CD14-positive monocyte (primary cell): ENCODE measurements around the gene GIMAP1. TPM values are rescaled to one million over a fixed set of nuclear protein-coding genes. Genes with fewer than 3 reads are reported as not detected.

Experiments
- DNase-seq, 3 donors: peaks; one replicate each; pipeline ENCODE4 v3.0.0-alpha.2; 2011 to 2022
- H2AFZ ChIP-seq: 2 replicates; pipeline ENCODE4 v1.6.0; 2012; ENCODE audit warnings: mild to moderate bottlenecking, low read depth, low read length, inconsistent platforms; ENCODE audit not compliant: insufficient read depth, poor library complexity, severe bottlenecking
- H3K27ac ChIP-seq, 2 donors: 1 replicate in 1 of 2; 2 replicates in 1 of 2; pipeline ENCODE4 v1.5.1; 2012 to 2013; ENCODE audit warnings: low read length in 2 of 2, control low read depth in 1 of 2, inconsistent platforms in 1 of 2, low read depth in 1 of 2, mild to moderate bottlenecking in 1 of 2
- H3K27me3 ChIP-seq, 2 donors: one replicate each; pipeline versions ENCODE4 v1.6.0 to v1.6.1; 2011 to 2013; ENCODE audit warnings: low read length in 2 of 2; ENCODE audit not compliant: control insufficient read depth in 2 of 2, insufficient read depth in 2 of 2
- H3K36me3 ChIP-seq, 2 donors: replicated peaks in 1 of 2; 1 replicate in 1 of 2; 2 replicates in 1 of 2; pipeline versions ENCODE4 v1.5.1 to v1.6.1; 2012 to 2013; ENCODE audit warnings: low read length in 2 of 2, control low read depth in 1 of 2, inconsistent platforms in 1 of 2, mild to moderate bottlenecking in 1 of 2; ENCODE audit not compliant: insufficient read depth in 2 of 2, control insufficient read depth in 1 of 2
- H3K4me1 ChIP-seq, 2 donors: 1 replicate in 1 of 2; 2 replicates in 1 of 2; pipeline versions ENCODE4 v1.5.1 to v1.6.1; 2012 to 2013; ENCODE audit warnings: low read length in 2 of 2, control low read depth in 1 of 2, inconsistent platforms in 1 of 2, mild to moderate bottlenecking in 1 of 2, moderate library complexity in 1 of 2; ENCODE audit not compliant: insufficient read depth in 2 of 2, control insufficient read depth in 1 of 2
- H3K4me2 ChIP-seq: replicated peaks from 2 replicates; pipeline ENCODE3; 2012; ENCODE audit warnings: low read length, moderate library complexity, mild to moderate bottlenecking; ENCODE audit not compliant: poor library complexity, severe bottlenecking; ENCODE audit errors: extremely low read depth
- H3K4me3 ChIP-seq, 3 experiments: fragments of 200-600 bp in 1 of 3; sonication (generic) in 1 of 3; replicated peaks in 1 of 3; 1 replicate in 2 of 3; 2 replicates in 1 of 3; pipeline ENCODE4 v1.5.1; 2011 to 2013; ENCODE audit warnings: low read length in 3 of 3, mild to moderate bottlenecking in 3 of 3, control low read depth in 2 of 3, low read depth in 2 of 3, inconsistent platforms in 1 of 3, moderate library complexity in 1 of 3
- H3K79me2 ChIP-seq: 2 replicates; pipeline ENCODE4 v1.6.0; 2012; ENCODE audit warnings: mild to moderate bottlenecking, control low read depth, inconsistent platforms, low read length, moderate library complexity; ENCODE audit not compliant: insufficient read depth
- H3K9ac ChIP-seq: 2 replicates; pipeline ENCODE4 v1.6.0; 2017; ENCODE audit warnings: low read length, mild to moderate bottlenecking; ENCODE audit not compliant: insufficient read depth, poor library complexity, severe bottlenecking
- H3K9me3 ChIP-seq, 2 donors: replicated peaks in 1 of 2; 1 replicate in 1 of 2; 2 replicates in 1 of 2; pipeline versions ENCODE4 v1.5.1 to v1.6.1; 2012 to 2013; ENCODE audit warnings: low read length in 2 of 2, control low read depth in 1 of 2; ENCODE audit not compliant: control insufficient read depth in 1 of 2, insufficient read depth in 1 of 2
- H4K20me1 ChIP-seq: 2 replicates; pipeline ENCODE4 v1.6.0; 2012; ENCODE audit warnings: mild to moderate bottlenecking, low read length, control low read depth, moderate library complexity; ENCODE audit not compliant: insufficient read depth
- H3K27ac Mint-ChIP-seq, 7 donors: one replicate each; pipeline ENCODE4 v1.8.0; 2020; ENCODE audit warnings: mild to moderate bottlenecking in 7 of 7, mixed read lengths in 7 of 7, moderate library complexity in 6 of 7, inconsistent platforms in 2 of 7
- H3K27me3 Mint-ChIP-seq, 3 donors: one replicate each; pipeline ENCODE4 v1.8.0; 2021 to 2022; ENCODE audit warnings: low read depth in 3 of 3, mild to moderate bottlenecking in 3 of 3, mixed read lengths in 3 of 3, moderate library complexity in 3 of 3, inconsistent platforms in 1 of 3
- H3K36me3 Mint-ChIP-seq, 2 donors: one replicate each; pipeline ENCODE4 v1.8.0; 2020; ENCODE audit warnings: mixed read lengths in 2 of 2, inconsistent platforms in 1 of 2, mild to moderate bottlenecking in 1 of 2
- H3K4me1 Mint-ChIP-seq: one replicate; pipeline ENCODE4 v1.8.0; 2020; ENCODE audit warnings: mild to moderate bottlenecking, mixed read lengths
- H3K4me3 Mint-ChIP-seq, 2 donors: one replicate each; pipeline ENCODE4 v1.8.0; 2020; ENCODE audit warnings: mild to moderate bottlenecking in 2 of 2, mixed read lengths in 2 of 2, moderate library complexity in 1 of 2
- H3K9me3 Mint-ChIP-seq, 7 donors: one replicate each; pipeline ENCODE4 v1.8.0; 2020 to 2022; ENCODE audit warnings: mixed read lengths in 7 of 7, mild to moderate bottlenecking in 6 of 7, moderate library complexity in 6 of 7, inconsistent platforms in 2 of 7
- CTCF ChIP-seq: fragments of 200-600 bp; IDR thresholded peaks from one replicate; pipeline ENCODE4 v1.8.0; 2022; ENCODE audit warnings: antibody characterized with exemption, mild to moderate bottlenecking
- WGBS: methylation state at CpG from one replicate; pipeline ENCODE4 v1.1.5; 2013; ENCODE audit warnings: missing lambda C conversion rate; ENCODE audit not compliant: insufficient coverage; 5-methylcytosine and 5-hydroxymethylcytosine counted together
- intact Hi-C, 2 donors: fragments of 100-400 bp; cut with micrococcal nuclease; formaldehyde crosslinking; loops; one replicate each; pipeline versions ENCODE4 v1.15.0 to v1.15.1; 2023
- polyA plus RNA-seq, 3 donors: library from polyadenylated mRNA; depleted of rRNA in 1 of 3; unstranded in 2 of 3; stranded (reverse) in 1 of 3; fragments of 300-500 nt in 2 of 3; fragments of >200 nt in 1 of 3; fragmentation: Illumina TruSeq in 2 of 3; gene quantifications; 1 replicate in 2 of 3; 2 replicates in 1 of 3; pipeline ENCODE4 v1.2.3, GENCODE V29; 2012 to 2021

Gene GIMAP1
- polyA plus RNA-seq, 3 donors: 10.9 to 19.6 (median 11.4) TPM

- H3K27ac ChIP-seq: peak overlapping the region; percentile 51 to 84
- H3K36me3 Mint-ChIP-seq: peaks cover 35 to 39% of the 10 kb centered on the region in 2 donors
- no CpG with 5 or more reads among the region's 9 CpGs for WGBS
Observed at GRCh38 chr7:150686030-150686631, 30.3 kb upstream of the GIMAP1 start.

GRCh38 chr7:150688630-150689029 lies 27.8 kb upstream of the GIMAP1 start:
- peaks cover 46 to 51% of the 10 kb centered on the region in 2 donors for H3K4me1 ChIP-seq

More at GRCh38 chr7:150686030-150686631, 30.3 kb upstream of the GIMAP1 start:
- intact Hi-C loops: no loop called here
- H4K20me1 ChIP-seq: peaks cover 15% of the 10 kb centered on the region
- H3K4me3 ChIP-seq: peak overlapping the region; percentile 65 to 100 (median 83)
- H3K79me2 ChIP-seq: peaks cover 53% of the 10 kb centered on the region
- H3K27me3 Mint-ChIP-seq: peaks cover 0 to 5% (median 0%) of the 10 kb centered on the region in 3 donors
- H3K36me3 ChIP-seq: peaks cover 19 to 27% of the 10 kb centered on the region in 2 donors
- H3K4me2 ChIP-seq: peak overlapping the region; percentile 93
- H3K4me3 Mint-ChIP-seq: peak overlapping the region; percentile 90 to 100
- H2AFZ ChIP-seq: peak overlapping the region; percentile 37
- H3K4me1 ChIP-seq: peaks cover 47 to 51% of the 10 kb centered on the region in 2 donors
- peaks cover 2 to 8% (median 6%) of the 10 kb centered on the region in 7 donors for H3K9me3 Mint-ChIP-seq
- peaks cover 0 to 5% of the 10 kb centered on the region in 2 donors for H3K9me3 ChIP-seq
- peak in 1 of 3 donors; percentile 7 for DNase-seq
- peak overlapping the region; percentile 90 to 96 (median 92) for H3K27ac Mint-ChIP-seq
- no peaks in the 10 kb centered on the region for H3K27me3 ChIP-seq
- no peak for TF ChIP-seq CTCF
- peak overlapping the region; percentile 62 for H3K9ac ChIP-seq
- peaks cover 73% of the 10 kb centered on the region for H3K4me1 Mint-ChIP-seq

More at GRCh38 chr7:150688630-150689029, 27.8 kb upstream of the GIMAP1 start:
- Histone ChIP-seq H3K4me2 (peak overlapping the region; percentile 93), H3K9me3 (peaks cover 14 to 17% of the 10 kb centered on the region in 2 donors), H3K79me2 (peaks cover 53% of the 10 kb centered on the region), H4K20me1 (peaks cover 26% of the 10 kb centered on the region), H2AFZ (no peak overlapping the region), H3K27me3 (no peaks in the 10 kb centered on the region), H3K27ac (peak overlapping the region in 1 of 2 donors; percentile 81), H3K9ac (no peak overlapping the region), H3K36me3 (peaks cover 28 to 48% of the 10 kb centered on the region in 2 donors), H3K4me3 (peak overlapping the region in 1 of 3 experiments; percentile 83)
- Mint-ChIP-seq H3K9me3 (peaks cover 11 to 24% (median 19%) of the 10 kb centered on the region in 7 donors), H3K36me3 (peaks cover 53 to 58% of the 10 kb centered on the region in 2 donors), H3K27ac (peak overlapping the region in 5 of 7 donors; percentile 51 to 96 (median 86)), H3K4me1 (peaks cover 62% of the 10 kb centered on the region), H3K4me3 (peak overlapping the region; percentile 59 to 80), H3K27me3 (peaks cover 0 to 2% (median 0%) of the 10 kb centered on the region in 3 donors)
- 96% methylated on average over 6 of the region's 6 CpGs for WGBS
- intact Hi-C loops: no loop called here
- no peak for DNase-seq
- no peak for TF ChIP-seq CTCF
